Subcutaneous adipose tissue (tissue), 4 donors: ENCODE measurements around the gene C11orf16. TPM values are rescaled to one million over a fixed set of nuclear protein-coding genes. Genes with fewer than 3 reads are reported as not detected.

Experiments
- CTCF ChIP-seq: fragments of 450-650 bp; IDR thresholded peaks from one replicate; pipeline ENCODE4 v1.5.1; 2016; ENCODE audit warnings: low read depth, mild to moderate bottlenecking, control low read depth, antibody characterized with exemption, moderate library complexity
- total RNA-seq, 4 donors: library from RNA; depleted of rRNA; stranded (reverse); fragments of >200 nt; gene quantifications; one replicate each; pipeline ENCODE4 v1.1.0, GENCODE V29; 2016

C11orf16 gene
- total RNA-seq, 4 donors from 2014 or later: not detected

- no peak for TF ChIP-seq CTCF
Observed at GRCh38 chr11:8964324-8965320, 31.9 kb upstream of the C11orf16 start, which contains the start of gene TMEM9B. TMEM9B (minus strand) TSS chr11:8964442; CDS start chr11:8964313, 129 bp downstream.

- no peak for TF ChIP-seq CTCF
Observed at GRCh38 chr11:8963569-8964323, 31.0 kb upstream of the C11orf16 start.

- no peak for TF ChIP-seq CTCF
Observed at GRCh38 chr11:8962841-8963240, 30.1 kb upstream of the C11orf16 start.

GRCh38 chr11:8961401-8961800 lies 28.7 kb upstream of the C11orf16 start:
- no peak for TF ChIP-seq CTCF

GRCh38 chr11:8959546-8960166 lies 26.9 kb upstream of the C11orf16 start:
- TF ChIP-seq CTCF: no peak

GRCh38 chr11:8956860-8957259 lies 24.1 kb upstream of the C11orf16 start:
- no peak for TF ChIP-seq CTCF

GRCh38 chr11:8948886-8949285 lies 16.1 kb upstream of the C11orf16 start:
- no peak for TF ChIP-seq CTCF
